SJSA1 (cell line): Measurements from ENCODE around the gene STXBP5. TPM values are rescaled to one million over a fixed set of nuclear protein-coding genes. Genes with fewer than 3 reads are reported as not detected.

Source experiments
- DNase-seq, 2 experiments: peaks; one replicate each; pipeline ENCODE4 v3.0.0-alpha.2; 2015 to 2020; ENCODE audit warnings: low spot score in 2 of 2, low read depth in 1 of 2
- H3K27ac ChIP-seq: fragments of 250-450 bp; sonication (Bioruptor Pico); 2 replicates; pipeline ENCODE4 v1.5.1; 2020; ENCODE audit warnings: mild to moderate bottlenecking, moderate library complexity
- H3K27me3 ChIP-seq: fragments of 250-450 bp; sonication (Bioruptor Pico); replicated peaks from 2 replicates; pipeline ENCODE4 v1.5.1; 2020; ENCODE audit warnings: mild to moderate bottlenecking, moderate library complexity
- H3K36me3 ChIP-seq: fragments of 250-450 bp; sonication (Bioruptor Pico); 2 replicates; pipeline ENCODE4 v1.5.1; 2020; ENCODE audit warnings: mild to moderate bottlenecking
- H3K4me1 ChIP-seq: fragments of 250-450 bp; sonication (Bioruptor Pico); replicated peaks from 2 replicates; pipeline ENCODE4 v1.6.1; 2021; ENCODE audit warnings: mild to moderate bottlenecking
- H3K4me3 ChIP-seq: fragments of 250-450 bp; sonication (Bioruptor Pico); 2 replicates; pipeline ENCODE4 v1.5.1; 2020; ENCODE audit warnings: mild to moderate bottlenecking
- H3K9me3 ChIP-seq: fragments of 250-450 bp; sonication (Bioruptor Pico); replicated peaks from 2 replicates; pipeline ENCODE4 v1.5.1; 2020; ENCODE audit warnings: mild to moderate bottlenecking
- total RNA-seq: library from RNA; depleted of rRNA; stranded (reverse); fragments of >200 nt; shearing (Covaris generic); gene quantifications from 2 replicates; pipeline ENCODE4 v1.2.3, GENCODE V29; 2014

STXBP5 gene
- total RNA-seq, 1 experiment from 2014 or later: 19.5 TPM

GRCh38 chr6:147194652-147195411 is 9.4 kb upstream of the STXBP5 start:
- no peak overlapping the region for H3K27ac ChIP-seq
- H3K36me3 ChIP-seq: no peaks in the 10 kb centered on the region
- no peaks in the 10 kb centered on the region for H3K9me3 ChIP-seq
- no peak overlapping the region for H3K4me3 ChIP-seq
- H3K27me3 ChIP-seq: no peaks in the 10 kb centered on the region
- no peaks in the 10 kb centered on the region for H3K4me1 ChIP-seq
- DNase-seq: no peak

- Histone ChIP-seq H3K27ac (no peak overlapping the region), H3K4me1 (no peaks in the 10 kb centered on the region), H3K4me3 (no peak overlapping the region), H3K9me3 (no peaks in the 10 kb centered on the region), H3K36me3 (no peaks in the 10 kb centered on the region), H3K27me3 (no peaks in the 10 kb centered on the region)
- DNase-seq: no peak
Observed at GRCh38 chr6:147195510-147195909, 8.7 kb upstream of the STXBP5 start.

- no peaks in the 10 kb centered on the region for H3K4me1 ChIP-seq
- DNase-seq: no peak
- H3K27ac ChIP-seq: no peak overlapping the region
- H3K4me3 ChIP-seq: no peak overlapping the region
- no peaks in the 10 kb centered on the region for H3K27me3 ChIP-seq
- no peaks in the 10 kb centered on the region for H3K9me3 ChIP-seq
- no peaks in the 10 kb centered on the region for H3K36me3 ChIP-seq
Observed at GRCh38 chr6:147195987-147196386, 8.2 kb upstream of the STXBP5 start.

- no peak overlapping the region for H3K4me3 ChIP-seq
- H3K27ac ChIP-seq: no peak overlapping the region
- H3K27me3 ChIP-seq: no peaks in the 10 kb centered on the region
- DNase-seq: no peak
- H3K36me3 ChIP-seq: no peaks in the 10 kb centered on the region
- no peaks in the 10 kb centered on the region for H3K9me3 ChIP-seq
- H3K4me1 ChIP-seq: 0 out of 2 replicates have a peak, but pooled peaks cover 3% of the 10 kb centered on the region
Observed at GRCh38 chr6:147200711-147201110, 3.5 kb upstream of the STXBP5 start.

- Histone ChIP-seq H3K36me3 (no peaks in the 10 kb centered on the region), H3K4me1 (peaks cover 5% of the 10 kb centered on the region; the same call in 1 of the 2 replicates), H3K9me3 (no peaks in the 10 kb centered on the region), H3K27me3 (no peaks in the 10 kb centered on the region), H3K4me3 (peak overlapping the region; percentile 92), H3K27ac (no peak overlapping the region)
- no peak for DNase-seq
Observed at GRCh38 chr6:147201885-147202515, 2.2 kb upstream of the STXBP5 start.

GRCh38 chr6:147202516-147203310 is 1.5 kb upstream of the STXBP5 start:
- H3K4me1 ChIP-seq: peaks cover 6% of the 10 kb centered on the region
- no peaks in the 10 kb centered on the region for H3K9me3 ChIP-seq
- peak overlapping the region; percentile 71 for H3K27ac ChIP-seq
- no peaks in the 10 kb centered on the region for H3K27me3 ChIP-seq
- peak; percentile 83 to 85 for DNase-seq
- no peaks in the 10 kb centered on the region for H3K36me3 ChIP-seq
- H3K4me3 ChIP-seq: peak overlapping the region; percentile 92

GRCh38 chr6:147203311-147204059 is 732 bp upstream of the STXBP5 start:
- DNase-seq: peak; percentile 76 to 79
- Histone ChIP-seq H3K4me1 (peaks cover 14% of the 10 kb centered on the region), H3K9me3 (no peaks in the 10 kb centered on the region), H3K4me3 (peak overlapping the region; percentile 92), H3K36me3 (no peaks in the 10 kb centered on the region), H3K27me3 (no peaks in the 10 kb centered on the region), H3K27ac (peak overlapping the region; percentile 71)

GRCh38 chr6:147204843-147205311 is 660 bp downstream of the STXBP5 start:
- H3K27ac ChIP-seq: no peak overlapping the region

GRCh38 chr6:147205690-147206600 is 1.7 kb downstream of the STXBP5 start:
- H3K4me3 ChIP-seq: peak overlapping the region; percentile 92
- DNase-seq: peak in 1 of 2 experiments; percentile 9
- no peaks in the 10 kb centered on the region for H3K27me3 ChIP-seq
- no peak overlapping the region for H3K27ac ChIP-seq
- H3K9me3 ChIP-seq: no peaks in the 10 kb centered on the region
- H3K4me1 ChIP-seq: peaks cover 15% of the 10 kb centered on the region
- H3K36me3 ChIP-seq: no peaks in the 10 kb centered on the region

More at GRCh38 chr6:147204843-147205311, 660 bp downstream of the STXBP5 start:
- peaks cover 15% of the 10 kb centered on the region for H3K4me1 ChIP-seq
- no peaks in the 10 kb centered on the region for H3K9me3 ChIP-seq
- no peaks in the 10 kb centered on the region for H3K27me3 ChIP-seq
- peak overlapping the region; percentile 92 for H3K4me3 ChIP-seq
- DNase-seq: peak in 1 of 2 experiments; percentile 23
- H3K36me3 ChIP-seq: no peaks in the 10 kb centered on the region

- peak in 1 of 2 experiments; percentile 3 for DNase-seq
- H3K4me3 ChIP-seq: no peak overlapping the region
Observed at GRCh38 chr6:147207351-147207750, 3.1 kb downstream of the STXBP5 start.

GRCh38 chr6:147207837-147208754 is 3.9 kb downstream of the STXBP5 start:
- peaks cover 9% of the 10 kb centered on the region; the same call in 1 of the 2 replicates for H3K36me3 ChIP-seq
- peaks cover 15% of the 10 kb centered on the region for H3K4me1 ChIP-seq
- DNase-seq: peak in 1 of 2 experiments; percentile 18
- H3K4me3 ChIP-seq: no peak overlapping the region
- H3K9me3 ChIP-seq: no peaks in the 10 kb centered on the region
- no peaks in the 10 kb centered on the region for H3K27me3 ChIP-seq
- no peak overlapping the region for H3K27ac ChIP-seq

More at GRCh38 chr6:147207351-147207750, 3.1 kb downstream of the STXBP5 start:
- H3K27ac ChIP-seq: no peak overlapping the region
- H3K36me3 ChIP-seq: peaks cover 6% of the 10 kb centered on the region; the same call in 1 of the 2 replicates
- H3K27me3 ChIP-seq: no peaks in the 10 kb centered on the region
- no peaks in the 10 kb centered on the region for H3K9me3 ChIP-seq
- H3K4me1 ChIP-seq: peaks cover 15% of the 10 kb centered on the region
